GM12873 (cell line): ENCODE results near the gene FAM78A.

Source experiments
- CTCF ChIP-seq: IDR thresholded peaks from 2 replicates; pipeline ENCODE4 v1.5.1; 2012; ENCODE audit warnings: low read depth, mild to moderate bottlenecking, moderate library complexity, low read length, control low read depth; ENCODE audit not compliant: insufficient read depth; ENCODE audit errors: missing control alignments

FAM78A gene

GRCh38 chr9:131246618-131247017 is 29.7 kb downstream of the FAM78A start:
- TF ChIP-seq CTCF, result no peak

DNA sequence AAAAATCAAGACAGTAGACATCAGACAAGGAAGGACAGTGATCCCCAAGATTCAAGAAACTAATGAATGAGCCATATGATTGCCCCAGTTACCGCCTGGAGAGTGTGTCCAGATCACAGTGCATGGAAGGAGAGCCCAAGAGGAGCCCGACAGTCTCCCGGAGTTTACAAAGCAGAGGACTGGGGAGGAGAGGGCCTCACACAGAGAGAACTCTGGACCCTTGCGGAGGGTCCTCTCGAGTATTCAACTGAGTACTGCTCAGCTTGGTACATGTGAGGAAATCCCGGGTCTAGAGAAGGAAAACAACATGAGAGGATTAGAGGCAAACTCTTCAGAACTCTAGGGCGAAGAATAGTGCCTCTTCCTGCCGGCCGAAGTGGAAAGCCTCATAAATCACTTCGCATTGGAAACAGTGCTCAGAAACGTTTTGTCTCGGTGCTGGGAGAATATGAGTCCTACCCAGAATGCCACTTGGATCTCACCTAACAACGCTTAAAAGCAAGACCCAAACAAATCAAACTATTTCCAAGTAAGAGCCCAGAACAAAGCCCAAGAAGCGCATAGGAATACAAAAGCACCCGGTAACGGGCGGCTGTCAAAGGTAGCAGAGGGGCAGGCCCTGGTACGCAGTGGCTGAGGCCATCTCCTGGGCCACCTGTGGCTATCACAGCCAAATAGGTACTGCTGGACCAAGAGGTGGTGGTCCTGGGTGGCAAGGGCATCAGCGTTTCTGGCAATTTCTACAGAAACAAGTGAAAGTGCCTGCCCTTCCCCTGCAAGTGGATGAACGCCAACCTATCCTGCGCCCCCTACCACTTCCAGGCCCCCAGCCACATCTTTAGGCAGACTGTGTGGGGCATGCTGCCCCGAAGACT is 36.0 kb downstream of the FAM78A start:
- no peak for TF ChIP-seq CTCF

- no peak for TF ChIP-seq CTCF
These were observed 36.9 kb downstream of the FAM78A start for GRCh38 chr9:131239161-131239975.

- no peak for TF ChIP-seq CTCF
These were observed 37.8 kb downstream of the FAM78A start for GRCh38 chr9:131238402-131239021.

GRCh38 chr9:131237931-131238401 is 38.3 kb downstream of the FAM78A start:
- no peak for TF ChIP-seq CTCF

- TF ChIP-seq CTCF, result no peak
These were observed 39.0 kb downstream of the FAM78A start for GRCh38 chr9:131237291-131237690.

GRCh38 chr9:131236761-131237160 is 39.5 kb downstream of the FAM78A start:
- TF ChIP-seq CTCF, result no peak
